Activated CD4-positive, alpha-beta T cell treated with anti-CD3 and anti-CD28 coated beads, Interleukin-2, amount 10 ng/mL, durations not matched to agents 7 days and 5 days (primary cell): ENCODE data around the gene VMP1. TPM values are rescaled to one million over a fixed set of nuclear protein-coding genes. Genes with fewer than 3 reads are reported as not detected.
"Not testable (repeated sequence)": the region's sequence is repeated elsewhere in the genome, so short reads cannot be mapped to it uniquely, and the experiment has no call there.

Source experiments
- CTCF ChIA-PET: fragments of 350-600 bp; sonication (Branson Sonifier 250); formaldehyde crosslinking; loops from one replicate; lab custom pipeline; 2021; ENCODE audit warnings: antibody characterized with exemption; lab: Charles Lee
- POLR2A ChIA-PET: fragments of 350-600 bp; sonication (Branson Sonifier 250); formaldehyde crosslinking; loops from one replicate; lab custom pipeline; 2021; ENCODE audit warnings: antibody characterized with exemption; lab: Charles Lee
- DNase-seq: peaks from one replicate; pipeline ENCODE4 v3.0.0-alpha.2; 2020
- H3K27ac Mint-ChIP-seq: one replicate; pipeline ENCODE4 v1.8.0; 2021; ENCODE audit warnings: mild to moderate bottlenecking, moderate library complexity, mixed read lengths
- H3K27me3 Mint-ChIP-seq: one replicate; pipeline ENCODE4 v1.8.0; 2021; ENCODE audit warnings: mixed read lengths
- H3K36me3 Mint-ChIP-seq: one replicate; pipeline ENCODE4 v1.8.0; 2021; ENCODE audit warnings: low read depth, mixed read lengths
- H3K4me1 Mint-ChIP-seq: one replicate; pipeline ENCODE4 v1.8.0; 2021; ENCODE audit warnings: mixed read lengths
- H3K4me3 Mint-ChIP-seq: one replicate; pipeline ENCODE4 v1.8.0; 2021; ENCODE audit warnings: mild to moderate bottlenecking, moderate library complexity, mixed read lengths
- H3K9me3 Mint-ChIP-seq: one replicate; pipeline ENCODE4 v1.8.0; 2021; ENCODE audit warnings: mixed read lengths
- total RNA-seq, 2 experiments: library from RNA; stranded (reverse); gene quantifications; one replicate each; pipeline ENCODE4 v1.2.3, GENCODE V29; 2021

Gene VMP1
- total RNA-seq, 2 experiments from 2014 or later: 194 to 213 TPM

- Mint-ChIP-seq H3K27me3 (no peaks in the 10 kb centered on the region), H3K36me3 (peaks cover 15% of the 10 kb centered on the region), H3K4me3 (no peak overlapping the region), H3K27ac (no peak overlapping the region), H3K9me3 (no peaks in the 10 kb centered on the region), H3K4me1 (peaks cover 13% of the 10 kb centered on the region)
- DNase-seq: no peak
- ChIA-PET POLR2A (no interaction called here), CTCF (interaction anchor here (0.5 to 1.9 kb wide), 2 partner anchors 16 to 18 kb away, joined by 3 to 4 read pairs; no protein-coding TSS in a partner anchor)
Measured at GRCh38 chr17:59804901-59805465, 97.5 kb downstream of the VMP1 start.

DNA sequence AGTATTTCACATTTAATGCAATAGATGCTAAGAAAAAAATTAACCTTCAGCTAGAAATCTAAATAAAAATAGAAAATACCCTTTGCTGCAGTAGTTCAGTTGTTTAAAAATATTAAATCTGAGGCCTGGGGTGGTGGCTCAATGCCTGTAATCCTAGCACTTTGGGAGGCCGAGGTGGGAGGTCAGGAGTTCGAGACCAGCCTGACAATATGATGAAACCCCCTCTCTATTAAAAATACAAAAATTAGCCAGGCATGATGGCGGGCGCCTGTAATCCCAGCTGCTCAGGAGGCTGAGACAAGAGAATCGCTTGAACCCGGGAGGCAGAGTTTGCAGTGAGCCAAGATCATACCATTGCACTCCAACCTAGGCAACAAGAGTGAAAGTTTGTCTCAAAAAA, 98.9 kb downstream of the VMP1 start:
- Mint-ChIP-seq H3K36me3 (peaks cover 15% of the 10 kb centered on the region), H3K4me1 (peaks cover 13% of the 10 kb centered on the region)
- CTCF ChIA-PET: interaction anchor here (0.5 to 1.4 kb wide), 2 partner anchors 25 to 70 kb away, joined by 3 to 5 read pairs; no protein-coding TSS in a partner anchor
- DNase-seq, H3K4me3 Mint-ChIP-seq, H3K27ac Mint-ChIP-seq, H3K9me3 Mint-ChIP-seq, POLR2A ChIA-PET, H3K27me3 Mint-ChIP-seq: not testable (repeated sequence)

DNA sequence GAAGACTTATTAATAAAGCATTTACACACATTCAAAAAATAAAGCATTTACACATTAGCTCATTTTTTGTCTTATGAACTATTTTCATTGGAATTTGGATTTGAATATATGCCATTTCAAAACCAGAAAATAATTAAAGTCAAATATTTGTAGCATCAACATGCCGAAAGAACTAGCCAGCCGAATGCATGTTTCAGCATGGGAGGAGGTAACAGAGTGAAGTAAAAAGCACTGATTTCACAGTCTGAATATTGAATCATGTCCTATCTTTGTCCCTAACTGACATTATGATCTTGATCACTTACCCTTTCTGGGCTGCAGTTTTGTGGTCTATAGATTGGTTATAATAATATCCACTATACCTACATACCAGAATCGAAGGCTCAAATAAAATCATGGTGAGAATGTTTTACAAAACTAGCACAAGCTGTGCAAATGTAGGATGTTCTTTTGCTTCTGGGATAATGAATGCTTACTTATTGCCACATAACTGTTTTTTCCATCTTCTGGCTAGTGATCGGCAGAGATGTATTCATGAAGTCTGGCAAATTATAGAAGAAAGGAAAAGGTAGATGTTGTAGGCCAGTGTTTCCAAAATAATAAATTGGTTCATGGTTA, 100.5 kb downstream of the VMP1 start:
- peaks cover 23% of the 10 kb centered on the region for H3K4me1 Mint-ChIP-seq
- H3K4me3 Mint-ChIP-seq: no peak overlapping the region
- no peak for DNase-seq
- H3K36me3 Mint-ChIP-seq: peaks cover 32% of the 10 kb centered on the region
- ChIA-PET POLR2A (no interaction called here), CTCF (interaction anchor here (0.9 to 1.0 kb wide), 2 partner anchors 10 to 41 kb away, joined by 3 read pairs; no protein-coding TSS in a partner anchor)
- no peaks in the 10 kb centered on the region for H3K9me3 Mint-ChIP-seq
- H3K27ac Mint-ChIP-seq: no peak overlapping the region
- H3K27me3 Mint-ChIP-seq: no peaks in the 10 kb centered on the region

GRCh38 chr17:59810894-59811153, 103.4 kb downstream of the VMP1 start:
- Mint-ChIP-seq H3K9me3 (no peaks in the 10 kb centered on the region), H3K4me3 (no peak overlapping the region), H3K4me1 (peaks cover 24% of the 10 kb centered on the region), H3K27me3 (no peaks in the 10 kb centered on the region), H3K27ac (no peak overlapping the region), H3K36me3 (peaks cover 39% of the 10 kb centered on the region)
- DNase-seq: no peak
- ChIA-PET POLR2A (no interaction called here), CTCF (interaction anchor here (1.2 to 2.1 kb wide), 2 partner anchors 9 to 22 kb away, joined by 4 to 5 read pairs; no protein-coding TSS in a partner anchor)

DNA sequence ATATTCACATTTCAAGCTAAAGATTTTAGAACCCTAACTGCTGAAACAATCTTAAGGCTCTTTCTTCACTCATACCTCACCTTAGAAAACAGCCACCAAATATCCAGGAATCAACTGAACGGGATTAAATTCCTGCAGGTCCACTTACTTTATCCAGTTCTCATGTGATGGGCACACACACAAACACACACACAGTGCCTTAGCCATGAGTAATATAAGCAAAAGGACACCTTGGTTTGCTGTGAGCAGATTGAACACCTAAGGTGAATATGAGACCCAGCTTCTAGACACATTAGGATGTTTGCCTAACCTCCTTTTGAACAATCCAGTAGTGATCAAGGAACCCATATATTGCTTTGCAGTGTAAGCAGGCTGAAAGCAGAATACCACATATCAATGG, 103.8 kb downstream of the VMP1 start:
- Mint-ChIP-seq H3K9me3 (no peaks in the 10 kb centered on the region), H3K36me3 (peaks cover 43% of the 10 kb centered on the region), H3K4me1 (peaks cover 26% of the 10 kb centered on the region), H3K27ac (no peak overlapping the region), H3K27me3 (no peaks in the 10 kb centered on the region), H3K4me3 (no peak overlapping the region)
- POLR2A ChIA-PET: no interaction called here
- CTCF ChIA-PET: interaction anchor here (1.2 to 2.1 kb wide), 2 partner anchors 9 to 22 kb away, joined by 4 to 5 read pairs; no protein-coding TSS in a partner anchor
- DNase-seq: no peak

DNA sequence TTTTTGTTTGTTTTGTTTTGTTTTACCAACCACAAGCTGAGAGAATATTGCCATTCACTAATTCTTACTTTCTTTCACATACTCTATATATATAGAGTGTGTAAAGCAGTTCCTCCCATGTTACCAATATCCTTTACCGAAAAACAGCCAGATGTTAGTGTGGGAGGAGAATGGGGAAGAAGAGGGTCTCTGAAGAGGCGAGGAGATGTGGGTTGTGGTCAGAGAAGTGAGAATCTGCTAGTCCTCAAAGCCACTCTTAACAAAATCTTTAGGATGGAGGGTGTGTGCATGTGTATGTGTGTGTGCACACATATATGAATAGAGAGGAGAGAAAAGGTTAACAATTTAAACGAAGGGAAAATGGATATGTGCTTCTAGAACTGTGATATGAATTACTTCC, 104.7 kb downstream of the VMP1 start:
- CTCF ChIA-PET: interaction anchor here (0.5 kb wide), 1 partner anchor 42 kb away, joined by 4 read pairs; no protein-coding TSS in a partner anchor
- Mint-ChIP-seq H3K4me3 (no peak overlapping the region), H3K36me3 (peaks cover 45% of the 10 kb centered on the region), H3K27ac (peak overlapping the region; percentile 57), H3K4me1 (peaks cover 26% of the 10 kb centered on the region), H3K9me3 (no peaks in the 10 kb centered on the region), H3K27me3 (no peaks in the 10 kb centered on the region)
- POLR2A ChIA-PET: no interaction called here
- no peak for DNase-seq

DNA sequence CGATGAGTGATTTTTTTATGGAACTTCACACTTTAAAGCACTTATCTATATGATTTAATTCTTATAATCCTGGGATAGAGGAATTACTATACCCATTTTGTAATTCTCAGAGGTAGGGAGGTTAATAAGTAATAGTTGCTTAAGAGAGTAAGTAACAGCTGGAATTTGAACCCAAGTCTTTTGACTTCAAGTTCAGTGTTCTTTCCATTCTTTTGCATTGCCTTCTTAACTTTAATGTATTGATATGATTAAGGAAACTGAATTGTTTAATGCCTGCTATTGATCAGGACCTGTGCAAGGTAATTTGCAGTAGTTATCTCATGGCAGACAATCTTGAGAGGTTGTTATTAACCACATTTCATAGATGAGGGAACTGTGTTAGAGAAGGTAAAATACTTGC, 106.8 kb downstream of the VMP1 start:
- no peak overlapping the region for H3K4me3 Mint-ChIP-seq
- ChIA-PET POLR2A (no interaction called here), CTCF (interaction anchor here (1.0 to 1.5 kb wide), 2 partner anchors 11 to 15 kb away, joined by 3 to 5 read pairs; no protein-coding TSS in a partner anchor)
- H3K27me3 Mint-ChIP-seq: no peaks in the 10 kb centered on the region
- no peak overlapping the region for H3K27ac Mint-ChIP-seq
- no peak for DNase-seq
- peaks cover 22% of the 10 kb centered on the region for H3K4me1 Mint-ChIP-seq
- H3K36me3 Mint-ChIP-seq: peaks cover 37% of the 10 kb centered on the region
- no peaks in the 10 kb centered on the region for H3K9me3 Mint-ChIP-seq

GRCh38 chr17:59814685-59815084, 107.2 kb downstream of the VMP1 start:
- ChIA-PET CTCF (interaction anchor here (1.0 to 1.5 kb wide), 2 partner anchors 10 to 14 kb away, joined by 3 to 5 read pairs; no protein-coding TSS in a partner anchor), POLR2A (no interaction called here)
- Mint-ChIP-seq H3K27ac (no peak overlapping the region), H3K27me3 (no peaks in the 10 kb centered on the region), H3K9me3 (no peaks in the 10 kb centered on the region), H3K36me3 (peaks cover 37% of the 10 kb centered on the region), H3K4me3 (no peak overlapping the region), H3K4me1 (peaks cover 22% of the 10 kb centered on the region)
- DNase-seq: no peak

DNA sequence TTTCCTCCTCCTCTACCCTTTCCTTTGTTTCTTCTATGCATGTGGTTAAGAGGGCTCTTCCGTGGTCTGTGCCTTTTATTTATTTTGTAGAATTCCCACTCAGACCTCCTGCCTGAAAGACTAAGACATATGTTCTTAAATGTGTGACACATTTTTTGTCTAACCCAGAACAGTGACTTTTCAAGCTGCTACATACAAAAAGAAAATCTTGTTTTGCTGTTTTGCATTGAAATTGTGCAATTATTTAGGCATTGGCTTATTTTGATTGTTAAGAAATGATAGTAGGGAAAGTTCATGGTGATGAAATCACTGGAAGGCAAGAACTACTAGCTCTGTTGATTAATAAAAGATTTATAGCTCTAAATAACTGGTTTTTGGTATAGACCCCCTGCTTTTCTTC, 108.5 kb downstream of the VMP1 start:
- H3K36me3 Mint-ChIP-seq: peaks cover 44% of the 10 kb centered on the region

GRCh38 chr17:59825533-59826322, 118.3 kb downstream of the VMP1 start:
- no peak for DNase-seq
- Mint-ChIP-seq H3K4me3 (peak overlapping the region; percentile 58), H3K27ac (peak overlapping the region; percentile 96), H3K36me3 (peaks cover 23% of the 10 kb centered on the region), H3K4me1 (peaks cover 62% of the 10 kb centered on the region), H3K9me3 (no peaks in the 10 kb centered on the region), H3K27me3 (no peaks in the 10 kb centered on the region)
- POLR2A ChIA-PET: interaction anchor here (0.6 to 1.7 kb wide), 5 partner anchors 12 to 72 kb away, joined by 3 to 7 read pairs (median 5); no protein-coding TSS in a partner anchor
- CTCF ChIA-PET: interaction anchor here (1.0 to 1.3 kb wide), 4 partner anchors 11 to 72 kb away, joined by 3 to 5 read pairs (median 3); no protein-coding TSS in a partner anchor

More for the DNA sequence above, 108.5 kb downstream of the VMP1 start:
- Mint-ChIP-seq H3K27ac (no peak overlapping the region), H3K4me3 (no peak overlapping the region), H3K4me1 (peaks cover 31% of the 10 kb centered on the region), H3K9me3 (peaks cover 3% of the 10 kb centered on the region), H3K27me3 (no peaks in the 10 kb centered on the region)
- no peak for DNase-seq
- ChIA-PET POLR2A (no interaction called here), CTCF (interaction anchor here (0.6 to 1.3 kb wide), 4 partner anchors 17 to 71 kb away, joined by 3 to 4 read pairs (median 4); no protein-coding TSS in a partner anchor)

DNA sequence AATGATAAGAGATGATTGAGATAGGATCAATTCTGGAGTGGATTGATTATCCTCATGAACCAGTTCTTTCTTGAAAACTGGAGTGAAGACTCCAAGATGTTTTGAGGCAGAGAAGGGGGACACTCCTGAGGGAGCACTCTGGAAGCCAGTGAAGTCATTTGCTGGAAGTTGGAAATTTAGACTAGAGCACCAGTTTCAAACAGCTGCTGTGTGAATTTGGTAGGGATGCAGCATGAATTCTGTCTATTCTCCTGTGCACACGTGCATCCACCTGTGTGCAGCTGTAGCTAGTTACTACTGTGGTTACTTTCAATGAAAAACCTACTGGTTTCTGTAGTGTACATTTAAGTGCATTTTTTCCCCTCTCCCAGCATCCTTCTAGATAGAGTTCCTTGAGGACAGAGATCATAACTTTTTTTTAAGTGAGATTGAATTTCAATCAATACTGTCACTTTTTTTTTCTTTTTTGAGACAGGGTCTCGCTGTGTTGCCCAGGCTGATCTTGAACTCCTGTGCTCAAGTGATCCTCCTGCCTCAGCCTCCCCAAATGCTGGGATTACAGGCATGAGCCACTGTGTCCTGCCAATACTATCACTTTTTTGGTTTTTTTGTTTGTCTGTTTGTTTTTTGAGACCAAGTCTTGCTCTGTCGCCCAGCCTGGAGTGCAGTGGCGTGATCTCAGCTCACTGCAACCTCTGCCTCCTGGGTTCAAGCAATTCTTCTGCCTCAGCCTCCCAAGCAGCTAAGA, 119.4 kb downstream of the VMP1 start:
- ChIA-PET POLR2A (interaction anchor here (0.7 to 3.6 kb wide), 5 partner anchors 11 to 41 kb away, joined by 4 to 47 read pairs (median 9); no protein-coding TSS in a partner anchor), CTCF (interaction anchor here (0.5 to 1.5 kb wide), 6 partner anchors 9 to 74 kb away, joined by 3 to 5 read pairs (median 4); no protein-coding TSS in a partner anchor)
- Mint-ChIP-seq H3K27ac (peak overlapping the region; percentile 96), H3K27me3 (no peaks in the 10 kb centered on the region), H3K9me3 (no peaks in the 10 kb centered on the region), H3K36me3 (peaks cover 25% of the 10 kb centered on the region), H3K4me3 (peak overlapping the region; percentile 58), H3K4me1 (peaks cover 70% of the 10 kb centered on the region)
- DNase-seq: no peak
